Measurements from ENCODE around the gene TRIM26.

TRIM26 gene

GRCh38 chr6:30207619-30208295, 5.4 kb downstream of the TRIM26 start:
- no peak for DNase-seq (ENCODE audit: low read depth in 2 of 2)

- DNase-seq (ENCODE audit: low read depth in 2 of 2): no peak
Measured at GRCh38 chr6:30206799-30207618, 6.2 kb downstream of the TRIM26 start.

GRCh38 chr6:30206152-30206551, 7.1 kb downstream of the TRIM26 start:
- DNase-seq (ENCODE audit: low read depth in 2 of 2): no peak

- DNase-seq (ENCODE audit: low read depth in 2 of 2): no peak
Measured at GRCh38 chr6:30204116-30204515, 9.1 kb downstream of the TRIM26 start.

GRCh38 chr6:30202366-30202765, 10.8 kb downstream of the TRIM26 start:
- DNase-seq (ENCODE audit: low read depth in 2 of 2): no peak

- DNase-seq (ENCODE audit: low read depth in 2 of 2): no peak
Measured at GRCh38 chr6:30200551-30201281, 12.5 kb downstream of the TRIM26 start.

- DNase-seq (ENCODE audit: low read depth in 2 of 2): no peak
Measured at GRCh38 chr6:30198166-30199084, 14.8 kb downstream of the TRIM26 start.

GRCh38 chr6:30196376-30196775, 16.8 kb downstream of the TRIM26 start:
- no peak for DNase-seq (ENCODE audit: low read depth in 2 of 2)

- no peak for DNase-seq (ENCODE audit: low read depth in 2 of 2)
Measured at GRCh38 chr6:30195951-30196350, 17.3 kb downstream of the TRIM26 start.

- no peak for DNase-seq (ENCODE audit: low read depth in 2 of 2)
Measured at GRCh38 chr6:30194797-30195690, 18.2 kb downstream of the TRIM26 start.

GRCh38 chr6:30192076-30192475, 21.1 kb downstream of the TRIM26 start:
- DNase-seq (ENCODE audit: low read depth in 2 of 2): no peak

- no peak for DNase-seq (ENCODE audit: low read depth in 2 of 2)
Measured at GRCh38 chr6:30188541-30188940, 24.7 kb downstream of the TRIM26 start.

GRCh38 chr6:30185846-30186484, 27.2 kb downstream of the TRIM26 start:
- DNase-seq (ENCODE audit: low read depth in 2 of 2): no peak

GRCh38 chr6:30184417-30185031, 28.7 kb downstream of the TRIM26 start:
- DNase-seq (ENCODE audit: low read depth in 2 of 2): no peak

GRCh38 chr6:30180145-30180544, 33.1 kb downstream of the TRIM26 start:
- no peak for DNase-seq (ENCODE audit: low read depth in 2 of 2)

- no peak for DNase-seq (ENCODE audit: low read depth in 2 of 2)
Measured at GRCh38 chr6:30178837-30179236, 34.4 kb downstream of the TRIM26 start.

GRCh38 chr6:30175765-30176164, 37.4 kb downstream of the TRIM26 start:
- no peak for DNase-seq (ENCODE audit: low read depth in 2 of 2)

- no peak for DNase-seq (ENCODE audit: low read depth in 2 of 2)
Measured at GRCh38 chr6:30172681-30173080, 40.5 kb downstream of the TRIM26 start.

- DNase-seq (ENCODE audit: low read depth in 2 of 2): no peak
Measured at GRCh38 chr6:30171677-30172471, 41.3 kb downstream of the TRIM26 start.

Measured in stimulated activated CD8-positive, alpha-beta memory T cell treated with anti-CD3 and anti-CD28 coated beads, Interleukin-15, amount 100 ng/mL, for 48 hours (primary cell).